Thymus (tissue), 11 donors: ENCODE measurements around the gene ZFAND3. TPM values are rescaled to one million over a fixed set of nuclear protein-coding genes. Genes with fewer than 3 reads are reported as not detected.
A peak's percentile ranks its signal among the peaks of the same experiment; 100 is the strongest.
"Not testable (repeated sequence)": the region's sequence is repeated elsewhere in the genome, so short reads cannot be mapped to it uniquely, and the experiment has no call there.

ENCODE experiments used
- DNase-seq, 9 donors: peaks; one replicate each; pipeline ENCODE4 v3.0.0-alpha.2; 2013; ENCODE audit warnings: low spot score in 9 of 9, low read depth in 6 of 9, missing footprints in 1 of 9
- H3K27ac ChIP-seq, 2 donors: one replicate each; pipeline ENCODE4 v1.5.1; 2013; ENCODE audit warnings: control low read depth in 1 of 2, low read depth in 1 of 2, low read length in 1 of 2, mild to moderate bottlenecking in 1 of 2, moderate library complexity in 1 of 2
- H3K27me3 ChIP-seq, 2 donors: one replicate each; pipeline ENCODE4 v1.5.1; 2013; ENCODE audit warnings: low read length in 1 of 2; ENCODE audit not compliant: control insufficient read depth in 2 of 2, insufficient read depth in 1 of 2
- H3K36me3 ChIP-seq, 2 donors: one replicate each; pipeline ENCODE4 v1.5.1; 2013; ENCODE audit warnings: low read length in 1 of 2, mild to moderate bottlenecking in 1 of 2, moderate library complexity in 1 of 2; ENCODE audit not compliant: control insufficient read depth in 2 of 2, insufficient read depth in 2 of 2
- H3K4me1 ChIP-seq, 2 donors: one replicate each; pipeline ENCODE4 v1.5.1; 2013; ENCODE audit warnings: low read length in 2 of 2; ENCODE audit not compliant: control insufficient read depth in 2 of 2, insufficient read depth in 2 of 2
- H3K4me3 ChIP-seq, 2 donors: one replicate each; pipeline ENCODE4 v1.5.1; 2013; ENCODE audit warnings: low read length in 2 of 2, control low read depth in 1 of 2, mild to moderate bottlenecking in 1 of 2
- H3K9me3 ChIP-seq, 2 donors: one replicate each; pipeline ENCODE4 v1.5.1; 2013; ENCODE audit warnings: low read length in 1 of 2, mild to moderate bottlenecking in 1 of 2; ENCODE audit not compliant: control insufficient read depth in 2 of 2, insufficient read depth in 1 of 2
- WGBS: extraction: QIAGEN DNeasy Blood & Tissue Kit; methylation state at CpG from one replicate; pipeline ENCODE4 v1.1.7; 2013; 5-methylcytosine and 5-hydroxymethylcytosine counted together
- polyA plus RNA-seq: library from polyadenylated mRNA; stranded (reverse); fragments of 200-250 nt; gene quantifications from one replicate; pipeline ENCODE4 v1.2.3, GENCODE V29; 2013
- total RNA-seq: library from RNA; stranded (reverse); fragments of 120-200 nt; gene quantifications from one replicate; pipeline ENCODE4 v1.2.4, GENCODE V29; 2013
- donor health status: healthy.

ZFAND3 gene
- total and polyA plus RNA-seq, 2 donors = 8.5 to 25.7 TPM

- not testable (repeated sequence) for H3K4me3 ChIP-seq, H3K36me3 ChIP-seq, H3K9me3 ChIP-seq, H3K27ac ChIP-seq, H3K27me3 ChIP-seq, H3K4me1 ChIP-seq, DNase-seq
- 96% methylated on average over 9 of the region's 9 CpGs for WGBS
Measured at GRCh38 chr6:38049861-38050397, 230.4 kb downstream of the ZFAND3 start.

- Histone ChIP-seq H3K4me1 (peaks cover under 1 to 4% of the 10 kb centered on the region in 2 donors), H3K4me3 (no peak overlapping the region), H3K9me3 (no peaks in the 10 kb centered on the region), H3K36me3 (no peaks in the 10 kb centered on the region), H3K27me3 (no peaks in the 10 kb centered on the region), H3K27ac (no peak overlapping the region)
- 88% methylated on average over 1 of the region's 1 CpG for WGBS
- no peak for DNase-seq
Measured at GRCh38 chr6:38051819-38052434, 232.4 kb downstream of the ZFAND3 start.

GRCh38 chr6:38054527-38055202 lies 235.1 kb downstream of the ZFAND3 start:
- Histone ChIP-seq H3K27ac (no peak overlapping the region), H3K27me3 (no peaks in the 10 kb centered on the region), H3K4me3 (no peak overlapping the region), H3K9me3 (no peaks in the 10 kb centered on the region), H3K4me1 (peaks cover 12 to 15% of the 10 kb centered on the region in 2 donors), H3K36me3 (no peaks in the 10 kb centered on the region)
- no peak for DNase-seq
- 98% methylated on average over 4 of the region's 4 CpGs for WGBS

GRCh38 chr6:38055203-38055589 lies 235.7 kb downstream of the ZFAND3 start:
- no peaks in the 10 kb centered on the region for H3K9me3 ChIP-seq
- peaks cover 12 to 15% of the 10 kb centered on the region in 2 donors for H3K4me1 ChIP-seq
- no peaks in the 10 kb centered on the region for H3K27me3 ChIP-seq
- H3K27ac ChIP-seq = no peak overlapping the region
- H3K36me3 ChIP-seq = no peaks in the 10 kb centered on the region
- no peak for DNase-seq
- H3K4me3 ChIP-seq = no peak overlapping the region
- WGBS = 97% methylated on average over 1 of the region's 1 CpG

- H3K4me1 ChIP-seq = peaks cover 12 to 15% of the 10 kb centered on the region in 2 donors
- no peak overlapping the region for H3K4me3 ChIP-seq
- WGBS = 95% methylated on average over 3 of the region's 3 CpGs
Measured at GRCh38 chr6:38056361-38056760, 236.8 kb downstream of the ZFAND3 start.

GRCh38 chr6:38057994-38058393 lies 238.5 kb downstream of the ZFAND3 start:
- Histone ChIP-seq H3K27me3 (no peaks in the 10 kb centered on the region), H3K4me1 (peaks cover 12 to 15% of the 10 kb centered on the region in 2 donors), H3K27ac (peak overlapping the region; percentile 77 to 90), H3K36me3 (peaks cover 7 to 15% of the 10 kb centered on the region in 2 donors), H3K4me3 (no peak overlapping the region), H3K9me3 (no peaks in the 10 kb centered on the region)
- peak in 8 of 9 donors; percentile 48 to 92 (median 76) for DNase-seq

More at GRCh38 chr6:38056361-38056760, 236.8 kb downstream of the ZFAND3 start:
- no peak for DNase-seq
- H3K36me3 ChIP-seq = peaks cover 0 to under 1% of the 10 kb centered on the region in 2 donors
- H3K27ac ChIP-seq = peak overlapping the region; percentile 27 to 34
- H3K27me3 ChIP-seq = no peaks in the 10 kb centered on the region
- no peaks in the 10 kb centered on the region for H3K9me3 ChIP-seq

- Histone ChIP-seq H3K27ac (no peak overlapping the region), H3K4me3 (no peak overlapping the region), H3K36me3 (peaks cover 11 to 22% of the 10 kb centered on the region in 2 donors), H3K9me3 (no peaks in the 10 kb centered on the region), H3K4me1 (peaks cover 28 to 31% of the 10 kb centered on the region in 2 donors), H3K27me3 (no peaks in the 10 kb centered on the region)
- WGBS = 99% methylated on average over 3 of the region's 3 CpGs
- no peak for DNase-seq
Measured at GRCh38 chr6:38062066-38062465, 242.5 kb downstream of the ZFAND3 start.

- Histone ChIP-seq H3K4me1 (peaks cover 25 to 32% of the 10 kb centered on the region in 2 donors), H3K27ac (no peak overlapping the region), H3K4me3 (no peak overlapping the region), H3K27me3 (no peaks in the 10 kb centered on the region), H3K36me3 (peaks cover 11 to 23% of the 10 kb centered on the region in 2 donors), H3K9me3 (no peaks in the 10 kb centered on the region)
- WGBS = 99% methylated on average over 3 of the region's 3 CpGs
- no peak for DNase-seq
Measured at GRCh38 chr6:38063973-38064372, 244.4 kb downstream of the ZFAND3 start.

GRCh38 chr6:38064431-38064830 lies 244.9 kb downstream of the ZFAND3 start:
- WGBS = 78% methylated on average over 2 of the region's 2 CpGs
- no peak for DNase-seq

More at GRCh38 chr6:38064431-38064830, 244.9 kb downstream of the ZFAND3 start:
- Histone ChIP-seq H3K4me1 (peaks cover 25 to 32% of the 10 kb centered on the region in 2 donors), H3K27me3 (no peaks in the 10 kb centered on the region), H3K9me3 (no peaks in the 10 kb centered on the region), H3K27ac (no peak overlapping the region), H3K36me3 (peaks cover 11 to 23% of the 10 kb centered on the region in 2 donors), H3K4me3 (no peak overlapping the region)
